Stimulated activated CD4-positive, alpha-beta T cell treated with anti-CD3 and anti-CD28 coated beads, Interleukin-1b, Interleukin-23, amount 100 ng/mL, for 1 hour (primary cell): ENCODE data around the gene BRD3OS.

ENCODE experiments used
- DNase-seq, 2 donors: peaks; one replicate each; pipeline ENCODE4 v3.0.0-alpha.2; 2020; ENCODE audit warnings: low read depth in 2 of 2

Gene BRD3OS, protein sequence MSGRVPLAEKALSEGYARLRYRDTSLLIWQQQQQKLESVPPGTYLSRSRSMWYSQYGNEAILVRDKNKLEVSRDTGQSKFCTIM

GRCh38 chr9:134024828-134025605 lies at the start of gene BRD3OS:
TSS of gene BRD3OS (plus strand) at chr9:134025481. CDS start at chr9:134026748, 1,267 bp downstream.
- peak; percentile 72 to 86 for DNase-seq

- DNase-seq = no peak
These were observed 49.8 kb upstream of the BRD3OS start for GRCh38 chr9:133975511-133975910.

DNA sequence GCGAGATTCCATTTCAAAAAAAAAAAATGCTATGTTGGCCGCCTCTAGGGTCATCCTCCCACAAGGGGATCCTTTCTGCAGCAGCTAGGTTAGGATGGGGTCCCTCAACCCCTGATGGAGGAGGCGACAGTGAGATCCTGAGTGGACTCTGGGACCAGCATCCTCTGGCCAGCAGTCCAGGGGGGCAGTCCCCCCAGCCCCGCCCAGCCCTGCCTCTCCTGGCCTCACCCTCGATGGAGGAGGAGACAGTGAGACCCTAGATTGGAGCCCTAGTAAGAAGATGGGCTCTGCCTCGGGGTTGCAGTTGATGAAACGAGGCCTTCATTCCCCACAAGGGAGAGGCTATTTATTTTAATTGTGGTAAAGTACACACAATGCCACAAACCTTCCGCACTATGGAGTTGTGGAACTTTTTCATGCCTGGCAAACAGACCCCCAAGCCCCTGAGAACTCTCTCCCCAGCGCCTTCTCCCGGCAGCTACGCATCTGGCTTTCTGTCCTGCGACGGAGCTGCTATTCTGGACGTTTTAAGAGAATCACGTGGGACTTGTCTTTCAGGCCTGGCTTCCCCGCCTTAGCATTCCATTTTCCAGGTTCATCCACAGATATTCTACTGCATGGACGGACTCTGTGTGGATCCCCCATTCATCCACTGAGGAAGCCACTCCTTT lies 49.0 kb upstream of the BRD3OS start:
- DNase-seq = no peak

DNA sequence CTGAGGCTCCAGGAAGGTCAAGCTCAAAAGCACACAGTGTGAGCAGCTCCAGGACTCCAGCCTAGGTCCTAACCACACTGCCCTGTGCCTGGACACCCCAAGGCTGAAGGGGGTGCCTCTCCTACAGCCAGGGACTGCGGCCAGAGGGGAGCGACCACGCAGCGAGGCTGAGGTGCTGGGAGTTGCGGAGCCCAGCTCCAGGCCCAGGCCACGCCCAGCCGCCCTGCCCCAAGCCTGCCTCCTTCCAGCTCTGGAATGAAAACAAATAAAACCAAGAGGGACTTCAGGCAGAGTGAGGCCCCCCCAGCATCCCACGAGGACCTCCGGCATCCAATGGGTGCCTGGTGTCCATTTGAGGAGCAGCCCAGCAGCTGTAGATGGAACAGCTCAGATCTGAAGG lies 48.4 kb upstream of the BRD3OS start:
- DNase-seq = no peak

- DNase-seq = no peak
These were observed 47.7 kb upstream of the BRD3OS start for GRCh38 chr9:133977421-133978201.

GRCh38 chr9:133978226-133978898 lies 46.9 kb upstream of the BRD3OS start:
- no peak for DNase-seq

DNA sequence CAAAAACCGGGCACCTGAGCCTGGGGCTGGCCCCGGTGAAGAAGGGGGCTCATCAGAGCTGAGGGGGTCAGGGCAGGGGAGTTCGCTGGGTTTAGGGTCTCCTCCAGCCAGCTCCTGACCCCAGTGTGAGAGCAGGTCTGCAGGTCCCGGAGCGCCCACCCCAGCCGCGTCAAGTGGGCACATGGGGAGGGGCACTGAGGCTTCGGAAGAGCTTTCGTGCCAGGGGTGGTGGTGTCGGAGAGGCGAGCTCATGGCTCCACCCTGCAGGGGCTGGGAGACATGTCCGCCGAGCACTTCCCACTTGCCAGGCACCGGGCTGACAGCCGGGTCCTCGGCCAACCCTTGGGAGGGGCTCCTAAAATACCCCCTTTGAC lies 46.4 kb upstream of the BRD3OS start:
- DNase-seq = no peak

DNA sequence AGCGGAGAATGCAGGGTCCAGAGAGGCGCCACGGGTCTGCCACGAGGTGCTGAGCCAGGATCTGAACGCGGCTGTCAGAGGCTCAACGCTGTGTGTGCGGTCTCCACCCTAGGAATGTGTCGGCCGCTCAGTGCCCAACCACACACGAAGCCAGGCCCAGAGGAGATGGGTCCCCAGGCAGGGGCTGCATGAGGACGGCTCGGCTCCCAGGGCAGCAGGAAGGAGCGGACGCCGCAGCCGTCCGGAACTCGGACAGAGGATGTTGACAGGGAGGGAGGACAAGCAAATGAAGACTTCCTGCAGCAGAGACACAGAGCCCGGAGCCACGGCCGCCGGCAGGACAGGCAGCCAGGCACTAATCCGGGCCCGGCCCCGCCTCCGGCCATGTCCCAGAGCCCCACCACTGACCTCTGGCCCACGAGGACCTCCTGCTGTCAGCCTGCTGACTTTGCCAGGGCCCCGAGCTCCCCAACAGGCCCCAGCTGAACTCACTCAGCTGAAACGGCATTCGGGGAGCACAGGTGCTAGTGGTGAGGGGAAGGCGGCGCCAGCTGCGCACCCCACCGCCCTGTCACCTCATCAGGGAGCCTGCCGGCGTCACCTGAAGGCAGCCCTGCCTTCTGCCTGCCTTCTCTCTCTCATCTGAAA lies 45.9 kb upstream of the BRD3OS start:
- no peak for DNase-seq

- DNase-seq = no peak
These were observed 45.1 kb upstream of the BRD3OS start for GRCh38 chr9:133979921-133980863.

DNA sequence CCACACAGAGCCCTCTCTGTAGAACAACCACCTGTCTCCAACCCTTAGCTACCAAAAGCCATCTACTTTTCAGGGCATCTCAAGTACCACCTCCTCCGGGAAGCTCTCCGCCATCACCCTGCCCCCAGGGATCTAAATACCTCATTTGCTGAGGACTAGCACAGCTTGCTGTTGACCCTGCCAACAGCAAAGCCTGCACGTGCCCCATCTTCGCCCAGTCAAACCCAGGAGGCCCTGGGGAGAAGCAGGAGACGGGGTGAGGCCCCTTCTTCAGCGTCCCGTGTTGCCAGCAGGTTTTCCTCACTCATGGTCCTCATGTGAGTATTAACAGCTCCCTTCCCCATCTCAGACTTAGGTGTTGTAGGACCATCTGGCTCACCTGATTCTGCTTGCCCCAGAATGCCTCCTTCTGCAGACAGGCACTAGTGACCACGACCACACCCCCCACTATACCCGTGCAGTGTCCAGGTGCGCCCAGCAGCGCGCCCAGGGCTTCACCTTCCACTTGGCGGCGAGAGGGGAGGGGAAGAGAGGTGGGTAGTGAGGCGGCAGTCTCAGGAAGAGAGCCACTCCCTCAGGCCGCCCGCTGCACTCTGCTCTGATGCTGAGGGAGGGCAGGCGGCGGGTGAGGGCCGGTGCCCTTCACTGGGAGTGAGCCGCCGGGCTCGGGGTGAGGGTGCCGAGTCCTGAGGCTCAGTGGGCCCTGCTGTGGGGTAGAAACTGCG lies 44.3 kb upstream of the BRD3OS start:
- no peak for DNase-seq

DNA sequence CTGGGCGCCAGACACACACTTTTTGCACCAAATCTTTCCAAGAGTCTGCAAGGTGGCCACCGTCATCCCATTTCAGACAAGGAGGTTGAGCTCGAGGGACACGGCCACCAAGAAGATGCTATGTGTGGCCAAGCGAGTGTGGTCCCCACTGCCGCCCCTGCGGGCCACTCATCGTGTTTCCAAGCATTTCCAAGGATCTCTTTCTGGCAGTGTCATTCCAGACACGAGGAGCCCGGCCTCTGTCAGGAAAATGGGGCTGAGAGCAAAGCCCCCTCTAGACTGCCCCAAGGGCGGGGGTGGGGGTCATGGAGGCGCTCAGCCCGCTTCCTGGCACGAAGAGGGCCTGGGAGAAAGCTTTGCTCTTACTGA lies 43.7 kb upstream of the BRD3OS start:
- DNase-seq = no peak

DNA sequence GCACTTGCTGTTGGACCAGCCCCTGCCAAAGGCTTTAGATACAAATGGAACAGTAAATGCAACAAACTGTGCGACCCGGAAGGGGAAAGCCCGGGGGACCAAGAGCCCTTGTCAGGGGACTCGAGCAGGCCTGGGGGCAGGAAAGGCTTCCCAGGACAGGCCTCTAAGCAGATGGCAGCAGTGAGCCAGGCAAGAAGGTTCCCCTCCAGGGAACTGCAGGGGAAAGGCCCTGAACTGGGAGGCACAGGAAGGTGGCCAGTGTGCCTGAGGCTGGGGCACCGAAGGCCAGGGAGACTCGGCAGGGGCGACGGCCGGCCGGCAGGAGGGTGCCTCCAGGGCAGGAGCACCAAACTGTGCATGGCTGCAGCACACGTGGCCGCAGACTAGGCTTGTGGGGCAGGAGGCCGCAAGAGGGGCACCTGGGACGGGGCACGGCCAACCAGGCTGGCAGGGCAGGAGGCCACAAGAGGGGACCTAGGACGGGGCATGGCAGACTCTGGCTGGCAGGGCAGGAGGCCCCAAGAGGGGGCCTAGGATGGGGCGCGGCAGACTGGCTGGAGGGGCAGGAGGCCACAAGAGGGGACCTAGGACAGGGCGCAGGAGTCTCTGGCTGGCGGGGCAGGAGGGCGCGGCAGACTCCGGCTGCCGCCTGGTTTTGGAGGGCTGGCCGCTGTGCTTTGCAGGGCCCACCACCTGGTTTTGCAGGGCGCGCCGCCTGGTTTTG lies 43.2 kb upstream of the BRD3OS start:
- no peak for DNase-seq

DNA sequence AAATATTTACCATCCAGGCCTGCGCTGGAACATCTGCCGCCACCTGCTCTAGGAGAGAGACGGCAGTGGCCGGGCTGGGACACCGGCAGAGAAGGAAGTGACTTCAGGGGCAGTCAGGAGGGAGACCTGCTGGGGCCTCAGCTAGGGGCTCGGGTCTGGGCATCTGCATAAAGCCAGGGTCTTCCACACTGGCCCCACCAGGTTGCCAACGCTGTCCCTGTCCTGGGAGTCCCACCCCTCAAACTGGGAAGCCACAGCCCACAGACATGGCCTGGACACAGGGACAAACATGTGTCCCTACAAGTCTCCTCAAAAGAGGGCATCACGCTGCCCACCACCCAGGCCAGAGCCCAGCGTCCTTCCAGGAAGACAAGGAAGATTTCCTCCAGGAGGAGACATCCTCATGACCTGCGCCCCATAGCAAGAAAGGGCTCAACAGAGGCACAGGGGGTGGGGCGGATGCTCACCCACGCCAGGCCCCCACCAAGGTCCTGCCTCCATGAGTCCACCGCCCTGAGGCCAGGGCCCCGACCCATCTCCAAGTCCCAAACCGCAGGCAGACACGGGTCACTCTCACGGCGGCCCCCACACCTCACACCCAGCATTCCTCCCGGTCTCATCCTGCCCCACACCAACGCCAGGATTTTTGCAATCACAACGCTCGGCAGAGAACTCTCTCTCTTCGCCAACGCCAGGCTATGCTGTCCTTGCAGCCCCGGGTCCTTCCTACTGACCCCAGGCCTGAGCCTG lies 42.1 kb upstream of the BRD3OS start:
- no peak for DNase-seq

DNA sequence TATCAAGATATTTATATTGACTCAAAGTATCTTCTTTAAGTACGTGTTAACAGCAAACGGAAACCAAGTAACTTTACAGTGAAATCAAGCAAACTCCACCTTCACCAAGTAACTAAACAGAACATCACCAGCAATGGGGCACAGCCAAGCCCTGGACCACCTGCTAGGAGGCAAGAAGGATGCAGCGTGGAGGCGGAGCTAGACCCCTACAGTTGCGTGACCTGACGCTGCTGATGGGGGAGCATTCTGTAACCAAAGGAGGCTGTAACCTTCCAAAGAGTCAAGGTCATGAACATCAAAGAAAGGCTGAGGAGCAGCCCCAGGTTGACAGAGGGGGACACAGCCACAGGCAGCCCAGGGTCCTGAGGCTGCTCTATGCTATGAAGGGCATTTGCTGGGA lies 39.2 kb upstream of the BRD3OS start:
- no peak for DNase-seq

DNA sequence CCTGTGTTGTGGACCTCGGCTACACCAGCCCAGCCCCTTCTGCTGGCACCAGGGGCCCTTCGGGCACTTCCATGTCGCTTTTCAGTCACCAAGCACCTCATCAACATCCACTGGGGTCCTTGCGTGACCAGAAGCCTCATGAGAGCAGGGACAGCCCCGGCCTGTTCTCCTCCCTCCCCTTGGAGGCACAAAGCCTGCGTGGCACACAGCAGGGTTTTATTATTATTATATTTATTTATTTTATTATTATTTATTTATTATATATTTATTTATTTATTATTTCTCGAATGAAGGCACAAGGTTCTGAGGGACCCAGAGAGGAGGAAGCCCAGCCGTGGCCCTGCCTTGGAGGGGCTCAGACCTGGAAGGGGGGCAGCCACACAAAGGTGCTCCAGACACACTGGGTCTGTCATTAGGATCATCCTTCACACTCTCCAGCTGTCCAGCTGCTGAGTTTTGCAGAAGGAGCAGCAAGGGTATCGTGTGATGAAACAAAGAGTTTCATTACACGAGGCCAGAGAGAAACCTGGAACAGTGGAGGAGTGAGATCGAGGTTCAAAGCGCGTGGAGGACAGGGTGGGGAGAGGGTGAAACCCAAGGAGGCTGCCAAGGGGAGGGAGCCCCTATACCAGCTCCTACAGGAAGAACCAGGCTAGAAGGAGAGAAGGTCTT lies 38.4 kb upstream of the BRD3OS start:
- DNase-seq = no peak

DNA sequence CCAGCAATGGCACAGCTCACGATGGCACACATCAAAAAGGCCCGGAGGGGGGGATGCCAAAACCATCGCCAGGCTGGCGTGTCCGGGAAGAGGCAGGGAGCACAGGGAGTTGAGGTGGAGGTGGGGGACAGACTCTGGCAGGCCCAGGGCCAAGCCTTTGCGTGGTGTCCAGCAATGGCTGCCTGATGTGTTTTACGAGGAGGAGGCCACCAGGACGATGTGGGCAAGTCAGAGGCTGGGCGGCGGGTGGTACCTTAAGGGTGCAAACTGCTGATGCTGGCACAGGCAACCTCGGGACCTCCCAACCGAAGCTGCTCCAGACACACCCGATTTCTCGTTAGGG lies 37.9 kb upstream of the BRD3OS start:
- DNase-seq = no peak

- no peak for DNase-seq
These were observed 37.2 kb upstream of the BRD3OS start for GRCh38 chr9:133987946-133988665.
